Dendritic cell treated with granulocyte-macrophage colony-stimulating factor and Interleukin-4, amounts not matched to agents 40 ng/mL and 50 ng/mL, for 4 days (primary cell): ENCODE results near the gene RSRC2.
"Not testable (repeated sequence)": the region's sequence is repeated elsewhere in the genome, so short reads cannot be mapped to it uniquely, and the experiment has no call there.

Experiments
- H3K27ac Mint-ChIP-seq: one replicate; pipeline ENCODE4 v1.8.0; 2022; ENCODE audit warnings: mild to moderate bottlenecking, mixed read lengths
- H3K27me3 Mint-ChIP-seq: one replicate; pipeline ENCODE4 v1.8.0; 2022; ENCODE audit warnings: mild to moderate bottlenecking, mixed read lengths
- H3K36me3 Mint-ChIP-seq: one replicate; pipeline ENCODE4 v1.8.0; 2022; ENCODE audit warnings: low read depth, mixed read lengths
- H3K4me1 Mint-ChIP-seq: one replicate; pipeline ENCODE4 v1.8.0; 2022; ENCODE audit warnings: low read depth, mixed read lengths
- H3K4me3 Mint-ChIP-seq: one replicate; pipeline ENCODE4 v1.8.0; 2022; ENCODE audit warnings: mild to moderate bottlenecking, moderate library complexity, mixed read lengths
- H3K9me3 Mint-ChIP-seq: one replicate; pipeline ENCODE4 v1.8.0; 2022; ENCODE audit warnings: mixed read lengths
- intact Hi-C: fragments of 100-400 bp; cut with micrococcal nuclease; formaldehyde crosslinking; loops from one replicate; pipeline ENCODE4 v1.15.0; 2022

RSRC2 gene

GRCh38 chr12:122533856-122534255 is 7.1 kb upstream of the RSRC2 start:
- H3K27ac Mint-ChIP-seq, result peak overlapping the region; percentile 51
- peaks cover 40% of the 10 kb centered on the region for H3K36me3 Mint-ChIP-seq
- no peaks in the 10 kb centered on the region for H3K27me3 Mint-ChIP-seq
- no peaks in the 10 kb centered on the region for H3K9me3 Mint-ChIP-seq
- H3K4me3 Mint-ChIP-seq, result no peak overlapping the region
- H3K4me1 Mint-ChIP-seq, result no peaks in the 10 kb centered on the region
- intact Hi-C loops, result no loop called here

- peaks cover 26% of the 10 kb centered on the region for H3K36me3 Mint-ChIP-seq
- no peaks in the 10 kb centered on the region for H3K4me1 Mint-ChIP-seq
- H3K27ac Mint-ChIP-seq, result no peak overlapping the region
- H3K27me3 Mint-ChIP-seq, result no peaks in the 10 kb centered on the region
- no peaks in the 10 kb centered on the region for H3K9me3 Mint-ChIP-seq
- H3K4me3 Mint-ChIP-seq, result no peak overlapping the region
- intact Hi-C loops, result no loop called here
These were observed 2.3 kb upstream of the RSRC2 start for GRCh38 chr12:122528992-122529391.

- H3K9me3 Mint-ChIP-seq, result no peaks in the 10 kb centered on the region
- H3K36me3 Mint-ChIP-seq, result peaks cover 28% of the 10 kb centered on the region
- H3K4me3 Mint-ChIP-seq, result no peak overlapping the region
- H3K27me3 Mint-ChIP-seq, result no peaks in the 10 kb centered on the region
- no peak overlapping the region for H3K27ac Mint-ChIP-seq
- peaks cover 4% of the 10 kb centered on the region for H3K4me1 Mint-ChIP-seq
- intact Hi-C loops, result no loop called here
These were observed 1.8 kb upstream of the RSRC2 start for GRCh38 chr12:122528582-122528981.

GRCh38 chr12:122527478-122527944 is 775 bp upstream of the RSRC2 start:
- H3K4me3 Mint-ChIP-seq, result no peak overlapping the region
- H3K9me3 Mint-ChIP-seq, result no peaks in the 10 kb centered on the region
- no peaks in the 10 kb centered on the region for H3K27me3 Mint-ChIP-seq
- intact Hi-C loops, result loop anchor here (1.0 kb wide), 1 partner anchor 261 kb away; the partner anchor contains the start of gene VPS33A
- peaks cover 9% of the 10 kb centered on the region for H3K4me1 Mint-ChIP-seq
- H3K36me3 Mint-ChIP-seq, result peaks cover 24% of the 10 kb centered on the region
- no peak overlapping the region for H3K27ac Mint-ChIP-seq

- peak overlapping the region; percentile 62 for H3K4me3 Mint-ChIP-seq
- H3K9me3 Mint-ChIP-seq, result no peaks in the 10 kb centered on the region
- intact Hi-C loops, result no loop called here
- H3K4me1 Mint-ChIP-seq, result peaks cover 14% of the 10 kb centered on the region
- H3K36me3 Mint-ChIP-seq, result peaks cover 57% of the 10 kb centered on the region
- no peak overlapping the region for H3K27ac Mint-ChIP-seq
- H3K27me3 Mint-ChIP-seq, result no peaks in the 10 kb centered on the region
These were observed 2.7 kb downstream of the RSRC2 start for GRCh38 chr12:122523846-122524718.

- intact Hi-C loops, result no loop called here
- peaks cover 14% of the 10 kb centered on the region for H3K4me1 Mint-ChIP-seq
- H3K9me3 Mint-ChIP-seq, result no peaks in the 10 kb centered on the region
- peak overlapping the region; percentile 28 for H3K4me3 Mint-ChIP-seq
- no peaks in the 10 kb centered on the region for H3K27me3 Mint-ChIP-seq
- peaks cover 65% of the 10 kb centered on the region for H3K36me3 Mint-ChIP-seq
- no peak overlapping the region for H3K27ac Mint-ChIP-seq
These were observed 3.5 kb downstream of the RSRC2 start for GRCh38 chr12:122523280-122523679.

- H3K36me3 Mint-ChIP-seq, result peaks cover 91% of the 10 kb centered on the region
- no peak overlapping the region for H3K4me3 Mint-ChIP-seq
- no peaks in the 10 kb centered on the region for H3K9me3 Mint-ChIP-seq
- H3K4me1 Mint-ChIP-seq, result peaks cover 14% of the 10 kb centered on the region
- intact Hi-C loops, result no loop called here
- no peak overlapping the region for H3K27ac Mint-ChIP-seq
- H3K27me3 Mint-ChIP-seq, result no peaks in the 10 kb centered on the region
These were observed 6.1 kb downstream of the RSRC2 start for GRCh38 chr12:122520676-122521075.

GRCh38 chr12:122519418-122519817 is 7.3 kb downstream of the RSRC2 start:
- H3K27me3 Mint-ChIP-seq, result no peaks in the 10 kb centered on the region
- intact Hi-C loops, result no loop called here
- H3K4me1 Mint-ChIP-seq, result peaks cover 14% of the 10 kb centered on the region
- no peak overlapping the region for H3K4me3 Mint-ChIP-seq
- H3K36me3 Mint-ChIP-seq, result peaks cover 93% of the 10 kb centered on the region
- H3K27ac Mint-ChIP-seq, result no peak overlapping the region
- no peaks in the 10 kb centered on the region for H3K9me3 Mint-ChIP-seq

GRCh38 chr12:122518908-122519307 is 7.8 kb downstream of the RSRC2 start:
- Mint-ChIP-seq H3K4me1 (peaks cover 13% of the 10 kb centered on the region), H3K9me3 (no peaks in the 10 kb centered on the region), H3K4me3 (no peak overlapping the region), H3K36me3 (peaks cover 93% of the 10 kb centered on the region), H3K27ac (no peak overlapping the region), H3K27me3 (no peaks in the 10 kb centered on the region)
- intact Hi-C loops, result no loop called here

GRCh38 chr12:122517877-122518276 is 8.9 kb downstream of the RSRC2 start:
- Mint-ChIP-seq H3K4me3 (no peak overlapping the region), H3K36me3 (peaks cover 92% of the 10 kb centered on the region), H3K4me1 (peaks cover 5% of the 10 kb centered on the region), H3K27ac (no peak overlapping the region), H3K27me3 (no peaks in the 10 kb centered on the region), H3K9me3 (no peaks in the 10 kb centered on the region)
- intact Hi-C loops, result no loop called here

- H3K27ac Mint-ChIP-seq, result peak overlapping the region; percentile 26
- no peaks in the 10 kb centered on the region for H3K9me3 Mint-ChIP-seq
- intact Hi-C loops, result no loop called here
- no peaks in the 10 kb centered on the region for H3K27me3 Mint-ChIP-seq
- H3K4me3 Mint-ChIP-seq, result no peak overlapping the region
- peaks cover 5% of the 10 kb centered on the region for H3K4me1 Mint-ChIP-seq
- peaks cover 97% of the 10 kb centered on the region for H3K36me3 Mint-ChIP-seq
These were observed 10.0 kb downstream of the RSRC2 start for GRCh38 chr12:122516544-122517361.

- no peak overlapping the region for H3K4me3 Mint-ChIP-seq
- no peaks in the 10 kb centered on the region for H3K4me1 Mint-ChIP-seq
- H3K27me3 Mint-ChIP-seq, result no peaks in the 10 kb centered on the region
- peaks cover 97% of the 10 kb centered on the region for H3K36me3 Mint-ChIP-seq
- no peaks in the 10 kb centered on the region for H3K9me3 Mint-ChIP-seq
- H3K27ac Mint-ChIP-seq, result no peak overlapping the region
- intact Hi-C loops, result no loop called here
These were observed 11.5 kb downstream of the RSRC2 start for GRCh38 chr12:122515275-122515674.

GRCh38 chr12:122513660-122514059 is 13.1 kb downstream of the RSRC2 start:
- H3K27me3 Mint-ChIP-seq, result no peaks in the 10 kb centered on the region
- H3K36me3 Mint-ChIP-seq, result peaks cover 97% of the 10 kb centered on the region
- H3K4me1 Mint-ChIP-seq, result no peaks in the 10 kb centered on the region
- no peaks in the 10 kb centered on the region for H3K9me3 Mint-ChIP-seq
- no peak overlapping the region for H3K4me3 Mint-ChIP-seq
- intact Hi-C loops, result no loop called here
- no peak overlapping the region for H3K27ac Mint-ChIP-seq

GRCh38 chr12:122513028-122513427 is 13.7 kb downstream of the RSRC2 start:
- peaks cover 97% of the 10 kb centered on the region for H3K36me3 Mint-ChIP-seq
- H3K4me1 Mint-ChIP-seq, H3K4me3 Mint-ChIP-seq, H3K27me3 Mint-ChIP-seq, H3K27ac Mint-ChIP-seq, intact Hi-C loops, H3K9me3 Mint-ChIP-seq: not testable (repeated sequence)
